GM21529 (cell line): ENCODE measurements around the gene RPEL1.
"Not testable (repeated sequence)": the region's sequence is repeated elsewhere in the genome, so short reads cannot be mapped to it uniquely, and the experiment has no call there.

Source experiments
- ATAC-seq: cut with Tn5 transposase; IDR thresholded peaks from one replicate; pipeline ENCODE4 v1.9.1; 2021; ENCODE audit not compliant: unreplicated experiment

The RPEL1 gene

GRCh38 chr10:103232772-103233488 lies 12.8 kb upstream of the RPEL1 start:
- ATAC-seq: no peak

DNA sequence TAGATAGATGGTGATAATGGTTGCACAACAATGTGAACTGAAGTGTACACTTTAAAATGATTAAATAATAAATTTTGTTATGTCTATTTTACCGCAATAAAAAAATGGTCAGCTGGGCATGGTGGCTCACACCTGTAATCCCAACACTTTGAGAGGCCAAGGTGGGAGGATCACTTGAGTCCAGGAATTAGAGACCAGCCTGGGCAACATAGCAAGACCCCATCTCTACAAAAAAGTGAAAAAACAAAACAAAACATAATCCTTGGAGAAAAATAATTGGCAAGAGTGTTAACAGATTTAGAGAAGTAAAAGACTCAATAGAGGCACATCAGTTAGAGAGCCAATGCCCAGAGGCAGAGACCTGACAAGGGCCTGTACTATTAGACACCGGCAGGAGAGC lies 9.9 kb upstream of the RPEL1 start:
- ATAC-seq: no peak

DNA sequence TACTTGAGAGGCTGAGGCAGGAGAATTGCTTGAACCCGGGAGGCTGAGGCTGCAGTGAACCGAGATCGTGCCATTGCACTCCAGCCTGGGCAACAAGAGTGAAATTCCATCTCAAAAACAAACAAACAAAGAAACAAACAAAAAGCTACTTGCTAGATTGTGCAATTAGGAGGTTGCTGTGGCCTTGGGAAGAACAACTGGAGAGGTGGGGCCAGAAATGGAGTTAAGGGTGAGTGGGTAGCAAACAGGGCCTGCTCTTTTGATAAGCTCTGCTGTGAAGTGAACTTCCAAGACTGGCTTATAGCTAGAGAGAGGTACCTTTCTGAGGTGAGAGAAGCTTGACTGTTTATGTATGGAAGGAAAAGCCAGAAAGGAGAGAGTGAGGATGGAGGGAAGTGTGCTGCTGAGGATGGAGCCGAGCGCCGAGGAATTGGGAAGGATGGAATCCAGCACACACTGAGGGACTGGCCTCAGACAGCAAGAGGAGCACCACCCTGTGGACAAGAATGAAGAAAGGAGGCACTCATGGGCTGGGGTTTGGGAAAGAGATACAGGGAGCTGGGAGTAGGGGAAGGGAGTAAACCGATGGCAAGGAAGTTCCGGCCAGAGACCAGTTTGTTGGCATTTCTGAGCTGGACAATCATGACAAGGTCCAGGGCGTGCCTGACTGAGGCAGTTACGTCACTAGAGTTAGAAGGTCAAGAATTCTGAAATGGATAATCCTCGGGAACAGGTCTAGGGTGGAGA lies 7.0 kb upstream of the RPEL1 start:
- ATAC-seq: no peak

DNA sequence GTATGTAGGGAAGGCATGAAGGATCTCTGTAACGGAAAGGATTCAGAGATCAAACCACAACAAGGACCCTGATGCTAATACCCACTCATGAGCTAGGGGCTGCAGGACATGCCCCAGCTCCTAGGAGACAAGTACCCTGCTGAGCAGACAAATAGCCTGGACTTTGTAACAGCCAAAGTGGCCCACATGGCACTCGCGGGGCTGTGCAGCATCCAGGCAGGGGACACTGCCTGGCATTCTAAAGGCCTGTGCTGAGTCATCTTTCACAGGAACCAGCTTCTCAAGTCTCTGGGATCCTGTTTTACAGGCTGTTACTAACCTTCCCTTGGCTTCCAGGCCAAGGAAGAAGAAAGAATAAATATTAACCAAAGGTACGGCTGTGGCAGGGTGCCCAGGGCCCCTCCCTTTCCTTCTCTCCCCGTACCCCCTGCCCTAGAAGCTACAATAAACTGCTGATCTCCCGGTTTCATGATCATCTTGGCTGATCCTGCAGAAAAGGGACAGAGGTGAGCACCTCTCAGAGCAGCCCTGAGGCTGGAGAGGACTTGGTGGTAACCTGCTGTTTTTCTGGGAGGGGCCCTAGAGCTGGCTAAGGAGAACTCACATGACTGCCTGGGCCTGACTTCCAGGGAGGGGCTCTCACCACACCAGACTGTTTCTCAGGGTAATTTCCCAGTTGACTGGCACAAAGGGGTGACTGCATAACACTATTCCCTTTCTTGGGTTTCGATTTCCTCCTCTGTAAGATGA lies 4.2 kb upstream of the RPEL1 start:
- no peak for ATAC-seq

- no peak for ATAC-seq
These were observed 918 bp upstream of the RPEL1 start for GRCh38 chr10:103244666-103245271.

GRCh38 chr10:103246324-103246723 lies 637 bp downstream of the RPEL1 start:
- no peak for ATAC-seq

DNA sequence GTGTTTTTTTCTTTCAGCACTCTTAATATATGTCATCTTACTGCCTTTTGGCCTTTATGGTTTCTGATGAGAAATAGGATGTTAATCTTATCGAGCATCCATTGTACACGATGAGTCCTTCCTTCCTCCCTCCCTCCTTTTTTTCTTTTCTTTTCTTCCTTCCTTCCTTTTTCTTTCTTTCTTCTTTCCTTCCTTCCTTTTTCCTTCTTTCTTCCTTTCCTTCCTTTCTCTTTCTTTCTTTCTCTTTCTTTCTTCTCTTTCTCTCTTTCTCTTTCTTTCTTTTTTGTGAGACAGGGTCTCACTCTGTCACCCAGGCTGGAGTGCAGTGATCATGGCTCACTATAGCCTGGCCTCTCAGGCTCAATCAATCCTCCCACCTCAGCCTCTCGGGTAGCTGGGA lies 8.4 kb downstream of the RPEL1 start:
- ATAC-seq: no peak

GRCh38 chr10:103254538-103255325 lies 9.0 kb downstream of the RPEL1 start:
- no peak for ATAC-seq

DNA sequence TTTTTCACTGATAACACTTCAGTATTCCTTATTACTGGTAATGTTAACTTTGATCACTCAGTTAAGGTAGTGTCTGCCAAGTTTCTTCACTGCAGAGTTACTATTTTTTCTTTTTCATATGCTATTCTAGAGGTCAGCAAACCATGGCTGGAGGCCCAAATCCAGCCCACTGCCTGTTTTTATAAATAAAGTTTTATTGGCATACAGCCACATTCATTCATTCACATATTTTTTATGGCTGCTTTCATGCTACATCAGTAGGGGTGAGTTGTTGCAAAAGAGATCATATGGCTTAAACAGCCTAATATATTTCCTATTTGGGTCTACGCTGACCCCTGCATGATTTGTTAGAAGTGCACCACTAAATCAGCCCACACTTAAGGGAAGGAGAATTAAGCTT lies 10.9 kb downstream of the RPEL1 start:
- no peak for ATAC-seq

DNA sequence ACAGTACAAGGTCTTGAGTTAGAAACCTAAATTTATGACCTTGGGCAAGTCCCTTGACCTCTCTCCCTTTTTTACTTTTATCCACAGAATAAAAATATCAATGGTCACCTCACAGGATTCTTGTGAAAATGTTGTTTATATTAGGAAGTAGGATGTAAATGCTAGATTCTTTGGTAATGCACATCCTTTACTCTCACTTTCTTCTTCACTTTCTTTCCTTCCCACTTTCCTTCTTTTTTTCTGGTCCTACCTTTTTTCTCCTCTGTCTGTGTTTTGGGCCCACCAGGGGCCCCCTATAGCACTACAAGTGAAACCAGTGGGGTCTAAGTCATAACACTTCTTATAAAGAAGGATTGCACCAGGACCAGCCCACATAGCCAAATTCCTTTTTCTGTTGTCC lies 12.1 kb downstream of the RPEL1 start:
- ATAC-seq: no peak

DNA sequence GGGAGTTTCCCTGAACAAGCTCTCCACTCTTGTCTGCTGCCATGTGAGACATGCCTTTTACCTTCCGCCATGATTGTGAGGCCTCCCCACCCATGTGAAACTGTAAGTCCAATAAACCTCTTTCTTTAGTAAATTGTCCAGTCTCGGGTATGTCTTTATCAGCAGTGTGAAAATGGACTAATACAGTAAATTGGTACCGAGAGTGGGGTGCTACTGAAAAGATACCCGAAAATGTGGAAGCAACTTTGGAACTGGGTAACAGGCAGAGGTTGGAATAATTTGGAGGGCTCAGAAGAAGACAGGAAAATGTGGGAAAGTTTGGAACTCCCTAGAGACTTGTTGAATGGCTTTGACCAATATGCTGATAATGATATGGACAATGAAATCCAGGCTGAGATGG lies 13.2 kb downstream of the RPEL1 start:
- ATAC-seq: not testable (repeated sequence)

- no peak for ATAC-seq
These were observed 14.3 kb downstream of the RPEL1 start for GRCh38 chr10:103259989-103260388.

DNA sequence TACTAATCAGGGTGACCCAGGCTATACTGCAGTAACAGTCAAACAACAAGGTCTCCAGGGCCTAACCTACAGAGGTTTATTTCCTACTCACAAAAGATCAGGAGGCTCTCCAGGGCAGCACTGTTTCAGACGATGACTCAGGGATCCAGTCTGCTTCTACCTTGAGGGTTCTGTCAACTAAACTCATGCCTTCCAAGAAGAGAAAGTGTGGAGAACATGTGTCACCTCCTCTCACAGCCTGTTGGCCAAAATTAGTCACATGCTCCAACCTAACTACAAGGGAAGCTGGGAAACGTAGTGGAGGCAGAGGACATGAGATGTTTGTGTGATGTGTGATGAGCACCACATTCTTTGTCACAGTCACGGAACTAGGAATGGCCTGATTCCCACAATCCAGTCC lies 16.5 kb downstream of the RPEL1 start:
- no peak for ATAC-seq

- ATAC-seq: no peak
These were observed 20.1 kb downstream of the RPEL1 start for GRCh38 chr10:103265717-103266329.

DNA sequence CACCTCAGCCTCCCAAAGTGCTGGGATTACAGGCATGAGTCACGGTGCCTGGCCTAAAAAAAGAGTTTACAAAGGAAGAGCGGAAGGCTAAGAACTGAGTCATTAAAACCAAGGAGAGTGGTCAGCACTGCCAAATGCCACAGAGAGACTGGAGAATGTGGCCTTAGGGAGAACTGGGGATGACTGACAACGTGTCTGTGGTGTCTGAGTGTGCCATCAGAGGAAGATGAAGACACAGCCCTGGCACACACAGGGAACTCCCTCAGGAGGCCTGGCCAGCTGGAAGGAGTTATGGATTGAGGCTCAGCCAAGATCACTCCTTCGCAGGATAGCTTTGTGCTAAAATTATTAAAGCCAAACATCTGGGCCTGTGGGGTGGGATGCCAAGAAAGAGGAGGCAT lies 27.4 kb downstream of the RPEL1 start:
- ATAC-seq: no peak

GRCh38 chr10:103276251-103276895 lies 30.7 kb downstream of the RPEL1 start:
- no peak for ATAC-seq

DNA sequence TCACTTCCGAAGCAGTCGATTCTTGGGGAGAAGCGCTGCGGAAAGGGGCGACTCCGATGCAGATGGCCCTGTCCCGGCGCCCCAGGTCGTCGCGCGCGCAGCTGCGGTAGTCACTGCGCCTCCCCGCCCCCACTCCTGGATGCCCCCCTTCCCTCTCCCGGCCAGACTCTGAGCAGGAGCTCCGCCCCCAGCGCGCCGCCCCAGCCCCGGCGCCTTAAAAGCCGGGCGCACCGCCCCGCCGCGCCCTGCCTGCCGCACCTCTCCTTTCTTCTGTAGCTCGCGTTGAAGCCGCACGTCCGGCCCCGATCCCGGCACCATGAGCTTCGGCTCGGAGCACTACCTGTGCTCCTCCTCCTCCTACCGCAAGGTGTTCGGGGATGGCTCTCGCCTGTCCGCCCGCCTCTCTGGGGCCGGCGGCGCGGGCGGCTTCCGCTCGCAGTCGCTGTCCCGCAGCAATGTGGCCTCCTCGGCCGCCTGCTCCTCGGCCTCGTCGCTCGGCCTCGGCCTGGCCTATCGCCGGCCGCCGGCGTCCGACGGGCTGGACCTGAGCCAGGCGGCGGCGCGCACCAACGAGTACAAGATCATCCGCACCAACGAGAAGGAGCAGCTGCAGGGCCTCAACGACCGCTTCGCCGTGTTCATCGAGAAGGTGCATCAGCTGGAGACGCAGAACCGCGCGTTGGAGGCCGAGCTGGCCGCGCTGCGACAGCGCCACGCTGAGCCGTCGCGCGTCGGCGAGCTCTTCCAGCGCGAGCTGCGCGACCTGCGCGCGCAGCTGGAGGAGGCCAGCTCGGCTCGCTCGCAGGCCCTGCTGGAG lies 31.4 kb downstream of the RPEL1 start, which contains the start of gene INA:
Gene INA, plus strand, starts transcription at position 243 of the 817 bp plus-strand sequence. Its CDS starts 74 bp downstream, at position 317.
- ATAC-seq: no peak

DNA sequence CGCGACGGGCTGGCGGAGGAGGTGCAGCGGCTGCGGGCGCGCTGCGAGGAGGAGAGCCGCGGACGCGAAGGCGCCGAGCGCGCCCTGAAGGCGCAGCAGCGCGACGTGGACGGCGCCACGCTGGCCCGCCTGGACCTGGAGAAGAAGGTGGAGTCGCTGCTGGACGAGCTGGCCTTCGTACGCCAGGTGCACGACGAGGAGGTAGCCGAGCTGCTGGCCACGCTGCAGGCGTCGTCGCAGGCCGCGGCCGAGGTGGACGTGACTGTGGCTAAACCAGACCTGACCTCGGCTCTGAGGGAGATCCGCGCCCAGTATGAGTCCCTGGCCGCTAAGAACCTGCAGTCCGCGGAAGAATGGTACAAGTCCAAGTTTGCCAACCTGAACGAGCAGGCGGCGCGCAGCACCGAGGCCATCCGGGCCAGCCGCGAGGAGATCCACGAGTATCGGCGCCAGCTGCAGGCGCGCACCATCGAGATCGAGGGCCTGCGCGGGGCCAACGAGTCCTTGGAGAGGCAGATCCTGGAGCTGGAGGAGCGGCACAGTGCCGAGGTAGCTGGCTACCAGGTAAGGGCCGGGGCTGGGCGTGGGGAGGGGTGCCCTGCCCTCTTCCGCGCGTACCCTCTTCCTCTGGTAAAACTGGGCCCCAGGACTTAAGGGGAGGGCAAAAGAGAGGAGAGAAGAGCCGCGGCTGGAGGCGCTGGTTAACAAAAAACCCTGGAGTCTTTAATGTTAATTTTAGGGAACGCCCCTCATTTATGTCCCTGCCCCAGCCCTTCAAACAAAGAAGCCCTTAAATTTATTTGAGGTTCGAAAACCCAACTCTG lies 32.2 kb downstream of the RPEL1 start:
- ATAC-seq: no peak
